ENCODE measurements around the gene MYOM3. TPM values are rescaled to one million over a fixed set of nuclear protein-coding genes. Genes with fewer than 3 reads are reported as not detected.

MYOM3 gene
- total and polyA plus RNA-seq, 4 experiments from 2014 or later = not detected

- Mint-ChIP-seq H3K9me3 (peaks cover 0 to 2% (median 0%) of the 10 kb centered on the region in 8 donors), H3K27me3 (peaks cover 1 to 5% of the 10 kb centered on the region in 2 donors), H3K4me1 (no peaks in the 10 kb centered on the region), H3K4me3 (no peak overlapping the region), H3K36me3 (no peaks in the 10 kb centered on the region), H3K27ac (no peak overlapping the region)
- ChIA-PET POLR2A (ENCODE audit: partially characterized antibody) (no interaction called here), CTCF (ENCODE audit: partially characterized antibody) (interaction anchor here (1.1 to 1.9 kb wide), 2 partner anchors 9 to 12 kb away, joined by 3 to 7 read pairs; no protein-coding TSS in a partner anchor)
- DNase-seq = no peak
- H3K36me3 ChIP-seq (ENCODE audit: insufficient read depth, low read length) = no peaks in the 10 kb centered on the region
- intact Hi-C loops (cut with micrococcal nuclease) = no loop called here
- H3K27ac ChIP-seq (ENCODE audit: low read depth, low read length) = no peak overlapping the region
- no peaks in the 10 kb centered on the region for H3K9me3 ChIP-seq (ENCODE audit: control insufficient read depth in 1 of 2, low read length in 2 of 2)
- no peaks in the 10 kb centered on the region for H3K27me3 ChIP-seq (ENCODE audit: insufficient read depth, low read length)
- H3K4me1 ChIP-seq (ENCODE audit: insufficient read depth, low read length) = no peaks in the 10 kb centered on the region
- H3K4me3 ChIP-seq (ENCODE audit: low read length in 2 of 2) = no peak overlapping the region
Observed at GRCh38 chr1:24138476-24139221, 26.7 kb upstream of the MYOM3 start.

DNA sequence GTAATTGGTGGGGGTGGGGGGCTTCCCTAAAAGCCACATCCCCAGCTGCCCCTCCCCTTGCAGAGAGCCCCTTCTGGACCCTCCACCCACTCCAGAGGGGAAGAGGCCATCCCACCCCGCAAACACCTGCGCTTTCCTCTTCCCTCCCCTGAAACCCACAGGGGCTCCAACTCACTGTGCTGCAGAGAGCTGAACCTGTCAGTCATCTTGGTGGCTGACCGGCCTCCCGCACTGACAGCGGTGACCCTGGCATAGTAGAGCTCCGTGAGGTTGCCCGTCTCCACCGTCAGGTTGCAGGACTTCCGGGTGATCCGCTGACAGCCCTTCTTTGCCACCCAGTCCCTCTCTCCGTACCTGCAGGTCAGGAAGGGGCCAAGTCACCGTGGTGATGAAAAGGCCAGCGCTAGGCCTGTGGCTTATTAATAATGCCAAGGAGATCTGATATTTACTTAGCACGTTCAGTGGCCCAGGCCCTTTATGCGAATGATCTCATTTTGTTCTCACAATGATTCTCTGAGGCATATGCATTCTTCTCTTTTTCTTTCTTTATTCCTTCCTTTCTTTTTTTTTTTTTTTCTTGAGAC, 25.1 kb upstream of the MYOM3 start:
- Mint-ChIP-seq H3K4me1 (no peaks in the 10 kb centered on the region), H3K9me3 (peaks cover 0 to 3% (median 2%) of the 10 kb centered on the region in 8 donors), H3K4me3 (no peak overlapping the region), H3K27me3 (peaks cover 0 to 9% of the 10 kb centered on the region in 2 donors), H3K27ac (no peak overlapping the region), H3K36me3 (peaks cover 0 to 1% of the 10 kb centered on the region in 2 donors)
- ChIA-PET CTCF (ENCODE audit: partially characterized antibody) (no interaction called here), POLR2A (ENCODE audit: partially characterized antibody) (no interaction called here)
- intact Hi-C loops (cut with micrococcal nuclease) = no loop called here
- Histone ChIP-seq H3K36me3 (ENCODE audit: insufficient read depth, low read length) (no peaks in the 10 kb centered on the region), H3K4me1 (ENCODE audit: insufficient read depth, low read length) (no peaks in the 10 kb centered on the region), H3K4me3 (ENCODE audit: low read length in 2 of 2) (no peak overlapping the region), H3K27me3 (ENCODE audit: insufficient read depth, low read length) (no peaks in the 10 kb centered on the region), H3K27ac (ENCODE audit: low read depth, low read length) (no peak overlapping the region), H3K9me3 (ENCODE audit: control insufficient read depth in 1 of 2, low read length in 2 of 2) (no peaks in the 10 kb centered on the region)
- DNase-seq = no peak

DNA sequence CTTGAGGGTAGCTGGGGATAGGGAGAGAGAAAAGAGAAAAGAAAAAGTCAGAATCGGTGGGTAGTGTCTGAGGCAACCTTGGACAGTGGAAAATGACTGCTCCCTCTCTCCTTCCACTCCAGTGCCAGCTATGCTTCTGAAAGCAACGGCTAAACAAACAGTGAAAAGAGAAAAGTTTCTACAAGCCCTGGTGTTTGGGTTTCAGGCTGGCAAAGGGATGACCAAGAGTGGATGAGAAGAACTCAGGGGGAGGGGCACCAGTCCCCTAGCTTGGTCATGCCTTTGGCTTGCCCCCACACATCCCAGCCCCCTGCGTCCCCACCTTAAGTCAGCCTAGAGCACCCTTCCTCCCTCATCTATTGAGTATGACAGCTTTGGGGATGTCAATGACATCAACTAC, 22.4 kb upstream of the MYOM3 start:
- Mint-ChIP-seq H3K4me3 (no peak overlapping the region), H3K27ac (no peak overlapping the region)

GRCh38 chr1:24133819-24134218, 21.9 kb upstream of the MYOM3 start:
- H3K36me3 ChIP-seq (ENCODE audit: insufficient read depth, low read length) = no peaks in the 10 kb centered on the region
- no peak overlapping the region for H3K4me3 Mint-ChIP-seq
- no peaks in the 10 kb centered on the region for H3K4me1 ChIP-seq (ENCODE audit: insufficient read depth, low read length)
- H3K9me3 ChIP-seq (ENCODE audit: control insufficient read depth in 1 of 2, low read length in 2 of 2) = no peaks in the 10 kb centered on the region
- ChIA-PET POLR2A (ENCODE audit: partially characterized antibody) (no interaction called here), CTCF (ENCODE audit: partially characterized antibody) (interaction anchor here (1.8 kb wide), 1 partner anchor 17 kb away, joined by 6 read pairs; no protein-coding TSS in a partner anchor)
- H3K27me3 Mint-ChIP-seq = peaks cover 0 to 3% of the 10 kb centered on the region in 2 donors
- H3K36me3 Mint-ChIP-seq = peaks cover 1 to 4% of the 10 kb centered on the region in 2 donors
- no peak overlapping the region for H3K27ac Mint-ChIP-seq
- H3K27ac ChIP-seq (ENCODE audit: low read depth, low read length) = no peak overlapping the region
- H3K4me3 ChIP-seq (ENCODE audit: low read length in 2 of 2) = no peak overlapping the region
- H3K4me1 Mint-ChIP-seq = no peaks in the 10 kb centered on the region
- no peak for DNase-seq
- peaks cover 0 to 29% (median 14%) of the 10 kb centered on the region in 8 donors for H3K9me3 Mint-ChIP-seq
- no peaks in the 10 kb centered on the region for H3K27me3 ChIP-seq (ENCODE audit: insufficient read depth, low read length)
- intact Hi-C loops (cut with micrococcal nuclease) = no loop called here

More for the DNA sequence above, 22.4 kb upstream of the MYOM3 start:
- H3K27ac ChIP-seq (ENCODE audit: low read depth, low read length) = no peak overlapping the region
- Mint-ChIP-seq H3K4me1 (no peaks in the 10 kb centered on the region), H3K9me3 (peaks cover 0 to 23% (median 13%) of the 10 kb centered on the region in 8 donors), H3K36me3 (peaks cover 1 to 4% of the 10 kb centered on the region in 2 donors), H3K27me3 (peaks cover 0 to 3% of the 10 kb centered on the region in 2 donors)
- no peaks in the 10 kb centered on the region for H3K9me3 ChIP-seq (ENCODE audit: control insufficient read depth in 1 of 2, low read length in 2 of 2)
- H3K27me3 ChIP-seq (ENCODE audit: insufficient read depth, low read length) = no peaks in the 10 kb centered on the region
- CTCF ChIA-PET (ENCODE audit: partially characterized antibody) = no interaction called here
- intact Hi-C loops (cut with micrococcal nuclease) = no loop called here
- DNase-seq = no peak
- POLR2A ChIA-PET (ENCODE audit: partially characterized antibody) = no interaction called here
- H3K4me3 ChIP-seq (ENCODE audit: low read length in 2 of 2) = no peak overlapping the region
- H3K4me1 ChIP-seq (ENCODE audit: insufficient read depth, low read length) = no peaks in the 10 kb centered on the region
- no peaks in the 10 kb centered on the region for H3K36me3 ChIP-seq (ENCODE audit: insufficient read depth, low read length)

- Histone ChIP-seq H3K4me1 (ENCODE audit: insufficient read depth, low read length) (no peaks in the 10 kb centered on the region), H3K36me3 (ENCODE audit: insufficient read depth, low read length) (no peaks in the 10 kb centered on the region), H3K27me3 (ENCODE audit: insufficient read depth, low read length) (no peaks in the 10 kb centered on the region), H3K27ac (ENCODE audit: low read depth, low read length) (no peak overlapping the region), H3K4me3 (ENCODE audit: low read length in 2 of 2) (no peak overlapping the region), H3K9me3 (ENCODE audit: control insufficient read depth in 1 of 2, low read length in 2 of 2) (no peaks in the 10 kb centered on the region)
- Mint-ChIP-seq H3K36me3 (peaks cover 1 to 4% of the 10 kb centered on the region in 2 donors), H3K27me3 (peaks cover 3% of the 10 kb centered on the region in 2 donors), H3K4me1 (no peaks in the 10 kb centered on the region), H3K9me3 (peaks cover 0 to 29% (median 14%) of the 10 kb centered on the region in 8 donors), H3K27ac (no peak overlapping the region), H3K4me3 (no peak overlapping the region)
- no peak for DNase-seq
- POLR2A ChIA-PET (ENCODE audit: partially characterized antibody) = no interaction called here
- intact Hi-C loops (cut with micrococcal nuclease) = no loop called here
- CTCF ChIA-PET (ENCODE audit: partially characterized antibody) = no interaction called here
Observed at GRCh38 chr1:24130385-24130784, 18.4 kb upstream of the MYOM3 start.

- CTCF ChIA-PET (ENCODE audit: partially characterized antibody) = no interaction called here
- H3K27ac ChIP-seq (ENCODE audit: low read depth, low read length) = no peak overlapping the region
Observed at GRCh38 chr1:24127801-24128363, 15.9 kb upstream of the MYOM3 start.

DNA sequence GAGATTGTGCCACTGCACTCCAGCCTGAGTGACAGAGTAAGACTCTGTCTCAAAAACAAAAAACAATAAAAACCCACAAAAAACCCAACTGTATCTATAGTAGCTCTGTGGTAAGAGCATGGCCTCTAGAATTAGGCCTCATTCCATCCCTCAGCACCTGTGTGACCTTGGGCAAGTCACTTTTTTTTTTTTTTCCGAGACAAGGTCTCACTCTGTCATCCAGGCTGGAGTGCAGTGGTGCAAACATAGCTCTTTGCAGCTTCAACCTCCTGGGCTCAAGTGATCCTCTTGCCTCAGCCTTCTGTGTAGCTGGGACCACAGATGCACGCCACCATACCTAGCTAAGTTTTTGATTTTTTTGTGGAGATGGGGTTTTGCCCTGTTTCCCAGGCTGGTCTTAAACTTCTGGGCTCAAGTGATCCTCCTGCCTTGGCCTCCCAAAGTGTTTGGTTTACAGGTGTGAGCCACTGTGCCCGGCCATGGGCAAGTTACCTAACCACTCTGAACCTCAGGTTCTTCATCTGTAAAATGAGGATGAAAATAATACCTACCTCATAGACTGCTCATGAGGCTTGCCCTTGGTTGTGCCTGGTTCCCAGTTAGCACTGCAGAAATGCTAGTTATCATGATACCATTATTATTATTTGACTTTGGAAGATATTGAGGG, 15.3 kb upstream of the MYOM3 start:
- intact Hi-C loops (cut with micrococcal nuclease) = no loop called here
- Mint-ChIP-seq H3K4me1 (no peaks in the 10 kb centered on the region), H3K4me3 (peak overlapping the region in 1 of 8 donors; percentile 13), H3K27me3 (peaks cover 0 to 3% of the 10 kb centered on the region in 2 donors), H3K9me3 (peaks cover 0 to 25% (median 14%) of the 10 kb centered on the region in 8 donors), H3K36me3 (peaks cover 0 to 4% of the 10 kb centered on the region in 2 donors), H3K27ac (no peak overlapping the region)
- no peaks in the 10 kb centered on the region for H3K9me3 ChIP-seq (ENCODE audit: control insufficient read depth in 1 of 2, low read length in 2 of 2)
- DNase-seq = no peak
- no peaks in the 10 kb centered on the region for H3K27me3 ChIP-seq (ENCODE audit: insufficient read depth, low read length)
- H3K27ac ChIP-seq (ENCODE audit: low read depth, low read length) = no peak overlapping the region
- no peaks in the 10 kb centered on the region for H3K4me1 ChIP-seq (ENCODE audit: insufficient read depth, low read length)
- H3K36me3 ChIP-seq (ENCODE audit: insufficient read depth, low read length) = no peaks in the 10 kb centered on the region
- ChIA-PET CTCF (ENCODE audit: partially characterized antibody) (no interaction called here), POLR2A (ENCODE audit: partially characterized antibody) (no interaction called here)
- H3K4me3 ChIP-seq (ENCODE audit: low read length in 2 of 2) = no peak overlapping the region

More at GRCh38 chr1:24127801-24128363, 15.9 kb upstream of the MYOM3 start:
- Histone ChIP-seq H3K36me3 (ENCODE audit: insufficient read depth, low read length) (no peaks in the 10 kb centered on the region), H3K9me3 (ENCODE audit: control insufficient read depth in 1 of 2, low read length in 2 of 2) (no peaks in the 10 kb centered on the region), H3K4me3 (ENCODE audit: low read length in 2 of 2) (no peak overlapping the region), H3K27me3 (ENCODE audit: insufficient read depth, low read length) (no peaks in the 10 kb centered on the region), H3K4me1 (ENCODE audit: insufficient read depth, low read length) (no peaks in the 10 kb centered on the region)
- Mint-ChIP-seq H3K4me1 (no peaks in the 10 kb centered on the region), H3K4me3 (no peak overlapping the region), H3K9me3 (peaks cover 0 to 28% (median 14%) of the 10 kb centered on the region in 8 donors), H3K27ac (no peak overlapping the region), H3K36me3 (peaks cover 1 to 4% of the 10 kb centered on the region in 2 donors), H3K27me3 (peaks cover 2 to 3% of the 10 kb centered on the region in 2 donors)
- POLR2A ChIA-PET (ENCODE audit: partially characterized antibody) = no interaction called here
- DNase-seq = no peak
- intact Hi-C loops (cut with micrococcal nuclease) = no loop called here

Data from CD4-positive, alpha-beta memory T cell (primary cell).